Measurements from ENCODE around the gene MAST4. TPM values are rescaled to one million over a fixed set of nuclear protein-coding genes. Genes with fewer than 3 reads are reported as not detected.
A peak's percentile ranks its signal among the peaks of the same experiment; 100 is the strongest.

MAST4 gene
- total RNA-seq, 1 donor from 2014 or later = 10.4 TPM

GRCh38 chr5:67066815-67067214 is 470.6 kb downstream of the MAST4 start:
- Histone ChIP-seq H3K36me3 (ENCODE audit: control insufficient read depth in 3 of 3, insufficient read depth in 3 of 3, low read length in 3 of 3) (no peaks in the 10 kb centered on the region), H3K4me1 (ENCODE audit: control insufficient read depth in 3 of 3, insufficient read depth in 3 of 3, low read length in 3 of 3) (peaks cover 5 to 11% (median 5%) of the 10 kb centered on the region in 3 donors), H3K27ac (ENCODE audit: low read depth, low read length) (no peak overlapping the region), H3K9ac (ENCODE audit: low read depth in 1 of 3, low read length in 3 of 3) (no peak overlapping the region), H3K9me3 (ENCODE audit: control insufficient read depth in 3 of 3, low read length in 3 of 3) (no peaks in the 10 kb centered on the region), H3K4me3 (ENCODE audit: low read length in 3 of 3) (no peak overlapping the region), H3K27me3 (ENCODE audit: control insufficient read depth in 3 of 3, insufficient read depth in 3 of 3, low read length in 3 of 3) (no peaks in the 10 kb centered on the region)

- Histone ChIP-seq H3K36me3 (ENCODE audit: control insufficient read depth in 3 of 3, insufficient read depth in 3 of 3, low read length in 3 of 3) (no peaks in the 10 kb centered on the region), H3K9me3 (ENCODE audit: control insufficient read depth in 3 of 3, low read length in 3 of 3) (no peaks in the 10 kb centered on the region), H3K4me3 (ENCODE audit: low read length in 3 of 3) (no peak overlapping the region), H3K27ac (ENCODE audit: low read depth, low read length) (no peak overlapping the region), H3K27me3 (ENCODE audit: control insufficient read depth in 3 of 3, insufficient read depth in 3 of 3, low read length in 3 of 3) (no peaks in the 10 kb centered on the region), H3K4me1 (ENCODE audit: control insufficient read depth in 3 of 3, insufficient read depth in 3 of 3, low read length in 3 of 3) (peaks cover 0 to 6% (median 5%) of the 10 kb centered on the region in 3 donors), H3K9ac (ENCODE audit: low read depth in 1 of 3, low read length in 3 of 3) (no peak overlapping the region)
Measured at GRCh38 chr5:67073045-67073680, 477.0 kb downstream of the MAST4 start.

DNA sequence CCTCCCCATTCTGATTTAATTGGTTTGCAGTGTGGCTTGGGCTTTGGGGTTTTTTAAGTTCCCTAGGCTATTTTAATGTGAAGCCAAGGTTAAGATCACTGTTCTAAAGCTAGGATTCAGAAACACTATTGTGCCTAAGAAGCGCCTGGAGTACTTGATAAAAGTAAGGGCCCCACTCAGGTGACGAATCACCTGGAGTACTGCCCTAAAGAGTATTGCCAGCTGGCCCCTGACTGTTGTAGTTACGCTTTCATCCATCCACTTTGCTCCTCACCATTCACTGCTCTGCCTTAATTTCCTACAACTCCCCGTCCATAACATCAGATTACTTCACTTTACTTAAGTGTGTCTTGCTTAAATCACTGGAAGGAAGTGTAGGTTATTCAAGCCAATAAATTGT is 481.1 kb downstream of the MAST4 start:
- no peaks in the 10 kb centered on the region for H3K36me3 ChIP-seq (ENCODE audit: control insufficient read depth in 3 of 3, insufficient read depth in 3 of 3, low read length in 3 of 3)
- H3K27ac ChIP-seq (ENCODE audit: low read depth, low read length) = no peak overlapping the region
- H3K9me3 ChIP-seq (ENCODE audit: control insufficient read depth in 3 of 3, low read length in 3 of 3) = no peaks in the 10 kb centered on the region
- H3K4me3 ChIP-seq (ENCODE audit: low read length in 3 of 3) = no peak overlapping the region
- no peaks in the 10 kb centered on the region for H3K27me3 ChIP-seq (ENCODE audit: control insufficient read depth in 3 of 3, insufficient read depth in 3 of 3, low read length in 3 of 3)
- H3K9ac ChIP-seq (ENCODE audit: low read depth in 1 of 3, low read length in 3 of 3) = no peak overlapping the region
- H3K4me1 ChIP-seq (ENCODE audit: control insufficient read depth in 3 of 3, insufficient read depth in 3 of 3, low read length in 3 of 3) = no peaks in the 10 kb centered on the region

DNA sequence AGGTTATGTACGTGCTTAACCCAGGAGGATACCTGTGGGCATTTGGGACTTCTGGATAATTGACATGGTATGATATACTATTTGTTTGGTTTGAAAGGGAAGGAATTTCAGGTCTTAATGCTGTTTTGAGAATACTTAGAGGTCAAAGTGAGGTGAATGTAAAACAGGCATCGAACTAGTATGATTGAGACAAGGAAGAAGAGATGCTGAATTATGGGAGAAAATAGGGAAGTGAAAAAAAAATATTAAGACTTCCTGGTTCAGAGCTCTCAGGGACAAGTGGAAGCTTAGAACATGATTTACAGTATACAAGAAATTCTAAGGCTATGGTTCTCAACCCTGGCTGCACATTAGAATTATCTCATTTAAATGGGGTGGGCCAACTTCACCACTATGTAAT is 485.1 kb downstream of the MAST4 start:
- Histone ChIP-seq H3K27me3 (ENCODE audit: control insufficient read depth in 3 of 3, insufficient read depth in 3 of 3, low read length in 3 of 3) (no peaks in the 10 kb centered on the region), H3K36me3 (ENCODE audit: control insufficient read depth in 3 of 3, insufficient read depth in 3 of 3, low read length in 3 of 3) (no peaks in the 10 kb centered on the region), H3K27ac (ENCODE audit: low read depth, low read length) (no peak overlapping the region), H3K4me1 (ENCODE audit: control insufficient read depth in 3 of 3, insufficient read depth in 3 of 3, low read length in 3 of 3) (no peaks in the 10 kb centered on the region), H3K9ac (ENCODE audit: low read depth in 1 of 3, low read length in 3 of 3) (no peak overlapping the region), H3K4me3 (ENCODE audit: low read length in 3 of 3) (no peak overlapping the region), H3K9me3 (ENCODE audit: control insufficient read depth in 3 of 3, low read length in 3 of 3) (no peaks in the 10 kb centered on the region)

DNA sequence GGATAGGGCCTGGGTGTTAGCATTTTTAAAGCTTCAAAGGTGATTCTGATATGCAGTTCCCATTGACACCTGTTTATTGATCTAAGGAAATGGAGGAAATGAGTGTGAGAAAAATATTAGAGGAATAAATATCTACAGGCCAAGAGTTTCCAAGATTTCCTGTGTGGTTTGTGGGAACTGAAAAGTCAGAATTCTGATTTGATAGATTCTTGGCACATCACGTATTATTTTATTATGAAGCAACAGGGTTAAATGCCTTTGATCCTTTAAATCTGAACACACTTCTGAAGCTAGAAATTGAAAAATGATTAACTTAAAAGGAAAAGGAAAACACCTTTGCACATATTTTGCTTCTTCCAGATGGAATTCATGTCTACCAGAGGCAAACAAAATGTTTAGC is 486.7 kb downstream of the MAST4 start:
- Histone ChIP-seq H3K4me3 (ENCODE audit: low read length in 3 of 3) (no peak overlapping the region), H3K27ac (ENCODE audit: low read depth, low read length) (no peak overlapping the region), H3K9ac (ENCODE audit: low read depth in 1 of 3, low read length in 3 of 3) (no peak overlapping the region), H3K27me3 (ENCODE audit: control insufficient read depth in 3 of 3, insufficient read depth in 3 of 3, low read length in 3 of 3) (no peaks in the 10 kb centered on the region), H3K36me3 (ENCODE audit: control insufficient read depth in 3 of 3, insufficient read depth in 3 of 3, low read length in 3 of 3) (no peaks in the 10 kb centered on the region), H3K9me3 (ENCODE audit: control insufficient read depth in 3 of 3, low read length in 3 of 3) (no peaks in the 10 kb centered on the region), H3K4me1 (ENCODE audit: control insufficient read depth in 3 of 3, insufficient read depth in 3 of 3, low read length in 3 of 3) (no peaks in the 10 kb centered on the region)

DNA sequence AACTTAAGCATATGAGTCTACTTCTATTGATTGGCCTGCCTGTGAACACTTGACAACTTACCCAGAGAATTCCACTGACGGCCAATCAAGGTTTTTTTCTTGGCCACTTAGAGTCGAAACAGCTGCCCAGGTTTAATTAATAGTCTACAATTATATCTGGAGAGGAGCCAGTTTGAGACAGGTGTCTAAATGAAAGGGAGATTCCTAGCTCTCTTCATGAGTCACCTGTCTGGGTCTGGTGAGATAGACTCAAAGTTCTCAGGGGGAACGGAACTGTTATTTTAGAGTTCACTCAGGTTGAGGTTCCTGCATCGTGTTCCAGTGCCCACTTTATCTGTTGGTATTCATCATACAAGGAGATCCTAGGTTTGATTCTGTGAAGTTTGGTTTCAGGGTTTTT is 489.4 kb downstream of the MAST4 start:
- H3K4me3 ChIP-seq (ENCODE audit: low read length in 3 of 3) = no peak overlapping the region
- no peak overlapping the region for H3K9ac ChIP-seq (ENCODE audit: low read depth in 1 of 3, low read length in 3 of 3)
- no peak overlapping the region for H3K27ac ChIP-seq (ENCODE audit: low read depth, low read length)
- peaks cover 0 to 4% (median 2%) of the 10 kb centered on the region in 3 donors for H3K4me1 ChIP-seq (ENCODE audit: control insufficient read depth in 3 of 3, insufficient read depth in 3 of 3, low read length in 3 of 3)
- peaks cover 0 to 3% (median 3%) of the 10 kb centered on the region in 3 donors for H3K36me3 ChIP-seq (ENCODE audit: control insufficient read depth in 3 of 3, insufficient read depth in 3 of 3, low read length in 3 of 3)
- H3K9me3 ChIP-seq (ENCODE audit: control insufficient read depth in 3 of 3, low read length in 3 of 3) = no peaks in the 10 kb centered on the region
- no peaks in the 10 kb centered on the region for H3K27me3 ChIP-seq (ENCODE audit: control insufficient read depth in 3 of 3, insufficient read depth in 3 of 3, low read length in 3 of 3)

GRCh38 chr5:67089200-67089725 is 493.1 kb downstream of the MAST4 start:
- no peak overlapping the region for H3K27ac ChIP-seq (ENCODE audit: low read depth, low read length)
- H3K4me1 ChIP-seq (ENCODE audit: control insufficient read depth in 3 of 3, insufficient read depth in 3 of 3, low read length in 3 of 3) = peaks cover 4 to 14% (median 11%) of the 10 kb centered on the region in 3 donors
- H3K9ac ChIP-seq (ENCODE audit: low read depth in 1 of 3, low read length in 3 of 3) = no peak overlapping the region
- H3K9me3 ChIP-seq (ENCODE audit: control insufficient read depth in 3 of 3, low read length in 3 of 3) = no peaks in the 10 kb centered on the region
- peaks cover 0 to 5% (median 3%) of the 10 kb centered on the region in 3 donors for H3K36me3 ChIP-seq (ENCODE audit: control insufficient read depth in 3 of 3, insufficient read depth in 3 of 3, low read length in 3 of 3)
- H3K4me3 ChIP-seq (ENCODE audit: low read length in 3 of 3) = no peak overlapping the region
- H3K27me3 ChIP-seq (ENCODE audit: control insufficient read depth in 3 of 3, insufficient read depth in 3 of 3, low read length in 3 of 3) = no peaks in the 10 kb centered on the region

DNA sequence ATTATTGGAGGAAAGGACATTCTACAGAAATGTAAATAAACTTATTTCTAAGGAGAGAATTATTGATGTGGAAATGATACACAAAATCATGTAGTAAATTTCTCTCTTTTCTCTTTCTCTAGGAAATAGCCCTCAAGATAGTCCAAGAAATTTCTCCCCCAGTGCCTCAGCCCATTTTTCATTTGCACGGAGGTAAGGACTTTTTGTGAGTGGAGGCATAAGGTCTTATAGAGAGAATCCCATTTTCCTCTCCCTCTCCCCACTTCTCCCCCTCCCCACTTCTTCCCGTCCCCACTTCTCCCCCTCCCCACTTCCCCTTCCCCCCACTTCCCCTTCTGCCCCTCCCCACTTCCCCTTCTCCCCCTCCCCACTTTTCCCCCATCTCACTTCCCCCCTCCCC is 493.8 kb downstream of the MAST4 start:
- Histone ChIP-seq H3K36me3 (ENCODE audit: control insufficient read depth in 3 of 3, insufficient read depth in 3 of 3, low read length in 3 of 3) (peaks cover 0 to 5% (median 3%) of the 10 kb centered on the region in 3 donors), H3K9ac (ENCODE audit: low read depth in 1 of 3, low read length in 3 of 3) (no peak overlapping the region), H3K27ac (ENCODE audit: low read depth, low read length) (no peak overlapping the region), H3K9me3 (ENCODE audit: control insufficient read depth in 3 of 3, low read length in 3 of 3) (no peaks in the 10 kb centered on the region), H3K4me1 (ENCODE audit: control insufficient read depth in 3 of 3, insufficient read depth in 3 of 3, low read length in 3 of 3) (peaks cover 11 to 22% (median 18%) of the 10 kb centered on the region in 3 donors), H3K4me3 (ENCODE audit: low read length in 3 of 3) (no peak overlapping the region), H3K27me3 (ENCODE audit: control insufficient read depth in 3 of 3, insufficient read depth in 3 of 3, low read length in 3 of 3) (no peaks in the 10 kb centered on the region)

- no peak overlapping the region for H3K4me3 ChIP-seq (ENCODE audit: low read length in 3 of 3)
- no peak overlapping the region for H3K9ac ChIP-seq (ENCODE audit: low read depth in 1 of 3, low read length in 3 of 3)
- H3K36me3 ChIP-seq (ENCODE audit: control insufficient read depth in 3 of 3, insufficient read depth in 3 of 3, low read length in 3 of 3) = peaks cover 0 to 5% (median 3%) of the 10 kb centered on the region in 3 donors
- no peak overlapping the region for H3K27ac ChIP-seq (ENCODE audit: low read depth, low read length)
- no peaks in the 10 kb centered on the region for H3K27me3 ChIP-seq (ENCODE audit: control insufficient read depth in 3 of 3, insufficient read depth in 3 of 3, low read length in 3 of 3)
- H3K9me3 ChIP-seq (ENCODE audit: control insufficient read depth in 3 of 3, low read length in 3 of 3) = no peaks in the 10 kb centered on the region
- H3K4me1 ChIP-seq (ENCODE audit: control insufficient read depth in 3 of 3, insufficient read depth in 3 of 3, low read length in 3 of 3) = peaks cover 15 to 23% (median 22%) of the 10 kb centered on the region in 3 donors
Measured at GRCh38 chr5:67090593-67090992, 494.4 kb downstream of the MAST4 start.

- peaks cover 0 to 5% (median 3%) of the 10 kb centered on the region in 3 donors for H3K36me3 ChIP-seq (ENCODE audit: control insufficient read depth in 3 of 3, insufficient read depth in 3 of 3, low read length in 3 of 3)
- no peaks in the 10 kb centered on the region for H3K27me3 ChIP-seq (ENCODE audit: control insufficient read depth in 3 of 3, insufficient read depth in 3 of 3, low read length in 3 of 3)
- H3K9ac ChIP-seq (ENCODE audit: low read depth in 1 of 3, low read length in 3 of 3) = peak overlapping the region in 2 of 3 donors; percentile 6 to 34
- peaks cover 22 to 30% (median 24%) of the 10 kb centered on the region in 3 donors for H3K4me1 ChIP-seq (ENCODE audit: control insufficient read depth in 3 of 3, insufficient read depth in 3 of 3, low read length in 3 of 3)
- H3K27ac ChIP-seq (ENCODE audit: low read depth, low read length) = peak overlapping the region; percentile 71
- H3K9me3 ChIP-seq (ENCODE audit: control insufficient read depth in 3 of 3, low read length in 3 of 3) = no peaks in the 10 kb centered on the region
- H3K4me3 ChIP-seq (ENCODE audit: low read length in 3 of 3) = peak overlapping the region in 2 of 3 donors; percentile 22 to 24
Measured at GRCh38 chr5:67092535-67092934, 496.3 kb downstream of the MAST4 start.
